ENCODE data around the gene ANKRD34A.
A peak's percentile ranks its signal among the peaks of the same experiment; 100 is the strongest.

ANKRD34A gene

DNA sequence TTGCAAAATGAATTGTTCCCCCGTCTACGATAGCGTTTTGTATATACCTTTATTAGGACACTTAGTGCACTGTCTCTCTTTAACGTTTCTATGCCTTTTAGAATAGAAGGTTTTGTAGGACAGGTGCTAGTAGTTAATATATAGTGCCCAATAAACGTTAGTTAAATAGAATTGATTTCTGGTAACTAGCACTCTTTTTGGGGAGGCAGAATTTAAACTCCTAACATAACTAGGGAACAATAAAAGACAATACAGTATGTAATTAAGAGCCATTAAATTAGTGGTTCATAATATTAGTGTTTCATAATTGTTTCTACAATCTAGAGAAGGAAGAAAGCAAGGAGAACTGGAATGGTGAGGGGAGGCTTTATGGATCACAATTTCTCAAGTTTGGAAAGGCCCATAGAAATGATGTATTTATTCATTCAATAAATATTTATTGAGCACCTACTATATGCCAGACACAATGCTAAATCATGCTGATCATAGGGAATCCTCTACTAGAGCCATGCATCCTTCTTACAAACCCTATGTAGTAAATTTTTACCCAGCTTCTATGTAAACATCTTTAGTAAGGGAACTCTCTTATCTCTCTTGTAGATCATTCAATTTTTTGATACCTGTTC is 857 bp upstream of the ANKRD34A start:
- DNase-seq (ENCODE audit: low read depth) = no peak

DNA sequence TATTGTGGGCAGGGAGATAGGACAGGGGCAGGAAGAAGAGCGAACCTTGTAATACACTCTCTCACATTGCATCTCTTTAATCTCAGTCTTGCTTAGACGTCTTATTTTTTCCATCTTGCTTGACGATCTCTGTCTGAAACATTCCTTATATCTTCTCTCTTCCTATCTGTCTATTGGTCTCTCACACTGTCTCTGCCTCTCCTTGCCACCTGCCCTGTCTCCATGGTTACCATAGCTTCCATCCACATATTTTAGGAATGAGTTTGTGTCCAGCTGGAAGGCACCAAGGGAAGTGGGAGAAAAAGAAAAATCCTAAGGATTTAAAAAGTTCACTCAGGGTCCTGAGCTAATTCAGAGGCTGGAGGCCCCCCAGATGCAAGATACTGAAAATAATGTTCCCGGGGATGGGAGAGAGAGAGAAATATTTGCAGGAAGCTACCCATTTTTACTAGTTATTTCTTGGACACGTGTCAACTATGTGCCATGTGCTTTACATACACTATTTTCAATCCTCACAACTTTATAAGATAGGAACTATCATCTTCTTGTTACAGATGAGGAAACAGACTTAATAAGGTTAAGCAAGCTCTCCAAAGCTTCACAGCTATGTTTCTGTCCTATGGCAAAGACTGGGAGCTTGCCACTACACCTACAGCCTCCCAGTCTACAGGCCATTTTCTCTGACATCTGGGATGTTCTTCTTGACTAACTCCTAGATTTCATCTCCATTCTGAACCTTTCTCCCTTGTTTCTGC is 933 bp downstream of the ANKRD34A start:
- no peak for DNase-seq (ENCODE audit: low read depth)

DNA sequence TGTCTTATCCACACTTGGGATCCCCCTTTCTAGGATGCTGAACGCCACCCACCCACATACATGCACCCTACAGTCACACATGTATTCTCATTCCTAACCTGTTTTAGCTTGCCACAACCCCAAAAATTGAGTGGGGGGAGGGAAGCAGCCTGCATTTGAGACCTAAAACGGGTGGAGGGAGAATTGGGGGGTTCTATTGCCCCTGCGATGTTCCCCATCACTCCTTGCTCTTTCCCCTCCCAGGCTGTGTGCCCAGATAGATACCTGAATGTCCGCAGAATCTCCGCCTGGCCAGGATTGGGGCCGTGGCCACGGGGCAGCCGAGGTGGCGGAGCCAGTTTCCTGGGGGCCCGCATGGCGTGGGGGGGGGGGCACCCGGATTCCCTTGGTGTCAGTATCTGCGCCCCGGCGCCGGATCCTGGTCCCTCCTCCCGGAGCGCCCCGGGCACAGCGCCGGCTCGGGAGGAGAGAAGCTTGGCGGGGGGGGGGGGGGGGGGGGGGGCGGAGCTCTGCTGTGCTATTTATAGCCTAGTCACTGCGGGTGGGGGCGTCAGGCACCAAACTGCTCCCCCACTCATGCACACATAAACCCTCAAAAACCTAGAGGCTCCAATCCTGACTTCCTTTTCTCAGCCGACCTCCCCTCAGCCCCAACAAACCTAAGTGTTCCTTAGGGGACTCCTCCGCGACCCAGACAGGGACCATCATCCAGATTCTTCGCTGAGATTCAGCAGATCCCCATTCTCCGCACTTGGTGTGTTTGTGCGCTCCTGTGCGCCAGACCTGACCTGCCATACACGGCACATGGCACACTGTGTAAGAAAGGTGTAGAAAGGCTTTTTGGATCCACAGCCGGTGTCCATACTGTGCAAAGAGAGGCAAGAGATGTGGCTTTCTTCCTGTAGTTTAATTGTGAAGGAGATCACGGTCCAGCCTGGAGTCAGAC is 1.9 kb downstream of the ANKRD34A start:
- peak; percentile 20 for DNase-seq (ENCODE audit: low read depth)

DNA sequence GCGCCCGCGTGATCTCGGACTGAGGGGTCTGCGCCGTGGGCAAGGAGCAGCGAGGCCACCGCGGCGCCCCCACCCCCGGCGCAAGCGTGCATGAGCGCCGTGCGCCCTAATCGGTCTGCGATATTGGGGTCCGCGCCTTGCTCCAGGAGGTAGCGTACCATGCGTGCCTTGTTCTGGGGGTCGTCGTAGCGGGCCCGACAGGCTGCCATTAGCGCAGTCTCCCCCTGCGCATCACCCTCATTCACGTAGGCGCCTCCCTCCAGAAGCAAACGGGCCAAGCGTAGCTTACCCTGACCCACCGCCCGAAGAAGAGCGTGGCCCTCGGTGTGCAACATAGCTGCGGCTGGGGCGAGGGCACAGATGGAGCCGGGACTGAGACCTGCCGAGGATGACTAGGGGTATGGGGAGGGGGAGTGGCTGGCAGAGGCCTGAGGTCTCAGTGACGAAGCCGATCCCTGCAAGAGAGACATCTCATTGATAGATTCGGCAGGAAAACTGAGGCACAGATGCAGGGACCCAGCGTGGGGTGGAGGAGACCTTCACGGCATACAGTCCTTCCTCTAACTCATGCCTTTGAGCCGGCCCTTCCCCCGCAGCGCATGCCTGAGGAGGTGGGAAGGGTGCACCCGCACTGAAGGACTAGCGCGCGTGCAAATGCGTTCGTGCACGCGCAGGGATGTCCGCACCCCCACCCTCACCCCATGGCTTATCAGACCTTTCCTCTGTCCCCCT is 2.8 kb downstream of the ANKRD34A start:
- peak; percentile 21 for DNase-seq (ENCODE audit: low read depth)

DNA sequence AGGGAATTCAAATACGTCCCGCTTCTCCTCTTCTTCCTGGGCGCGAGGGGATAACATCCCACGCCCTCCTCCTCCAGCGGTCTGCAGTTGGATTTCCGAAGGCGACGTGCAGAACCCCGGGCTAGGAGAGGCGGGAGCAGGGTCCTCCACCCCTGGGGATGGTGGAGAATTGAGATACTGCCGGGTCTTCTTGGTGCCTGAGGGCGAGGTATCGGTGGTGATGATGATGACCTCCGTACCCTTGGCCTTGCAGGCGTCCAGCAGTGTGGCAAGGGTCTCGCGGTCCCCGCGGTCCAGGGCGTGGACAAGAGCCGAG is 3.3 kb downstream of the ANKRD34A start:
- no peak for DNase-seq (ENCODE audit: low read depth)

DNA sequence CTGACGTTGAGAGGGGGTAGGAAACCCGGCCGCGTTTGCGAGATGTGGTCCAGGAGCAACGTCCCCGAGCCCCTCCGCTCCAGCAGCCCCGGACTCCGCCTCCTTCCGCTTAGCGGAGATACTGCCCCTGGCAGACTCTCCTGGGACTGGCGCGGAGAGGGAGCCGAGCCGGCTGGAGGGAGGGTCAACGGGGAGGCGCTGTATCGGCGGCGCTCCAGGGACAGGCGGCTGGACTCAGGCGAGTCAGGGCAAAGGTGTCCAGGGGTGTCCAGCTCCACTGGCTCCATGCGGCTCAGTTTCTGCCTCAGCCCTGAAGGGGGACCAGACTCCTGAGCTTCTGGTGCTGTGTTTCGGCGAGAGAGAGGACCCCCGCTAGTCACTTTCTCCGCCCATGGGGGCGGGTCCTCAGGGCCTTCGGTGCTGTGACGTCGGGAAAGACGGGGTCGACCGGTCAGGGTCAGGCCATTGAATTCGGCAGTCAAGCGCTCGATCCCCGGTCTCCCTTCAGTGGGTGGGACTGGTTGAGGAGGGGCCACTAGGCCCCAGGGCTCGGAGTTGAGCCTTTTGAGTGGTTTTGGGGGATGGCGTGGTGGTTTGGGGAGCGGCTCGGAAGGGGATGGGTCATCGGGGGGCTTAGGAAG is 3.8 kb downstream of the ANKRD34A start:
- peak; percentile 43 for DNase-seq (ENCODE audit: low read depth)

DNA sequence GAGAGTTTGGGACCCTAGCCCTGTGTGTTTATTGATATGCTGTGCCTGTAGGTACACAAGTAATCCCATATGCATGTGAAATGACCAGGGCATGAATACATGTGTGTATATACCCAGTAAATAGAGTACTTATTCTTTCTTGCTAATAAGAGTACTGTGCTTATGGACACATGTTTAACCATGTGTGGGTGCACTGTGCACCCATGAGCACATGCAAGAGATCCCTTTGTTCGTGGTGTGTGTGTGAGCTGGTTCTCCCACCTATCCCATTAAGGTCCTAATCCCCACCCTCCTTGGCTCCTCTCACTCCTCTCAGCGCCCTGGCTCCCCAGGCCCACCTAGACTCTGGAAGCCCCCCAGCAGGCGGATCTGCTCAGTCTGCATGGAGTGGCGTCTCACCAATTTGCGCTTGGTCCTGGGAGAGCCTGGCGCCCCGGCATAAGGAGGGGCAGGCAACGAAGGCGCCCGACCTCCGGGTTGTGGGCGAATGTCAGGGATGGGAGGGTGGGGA is 4.4 kb downstream of the ANKRD34A start:
- no peak for DNase-seq (ENCODE audit: low read depth)

DNA sequence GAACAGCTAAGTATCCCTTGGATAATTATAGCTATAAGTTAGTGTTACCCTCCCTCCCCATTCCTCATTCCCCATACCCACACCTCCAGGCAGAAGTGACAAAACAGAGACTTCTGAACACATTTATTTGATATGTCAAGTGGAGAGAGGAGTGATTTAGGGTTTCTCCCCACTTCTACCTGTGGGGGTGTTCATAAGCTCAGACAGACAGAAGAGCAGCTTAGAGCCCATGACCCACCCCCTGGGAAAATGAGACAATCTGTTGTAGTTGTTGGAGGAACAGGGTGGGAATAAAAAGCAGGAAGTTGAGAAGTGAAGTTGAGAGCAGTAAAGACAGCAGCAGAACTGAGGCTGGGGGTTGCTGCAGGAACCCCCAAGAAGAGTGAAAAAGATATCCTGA is 5.0 kb downstream of the ANKRD34A start:
- DNase-seq (ENCODE audit: low read depth) = no peak

DNA sequence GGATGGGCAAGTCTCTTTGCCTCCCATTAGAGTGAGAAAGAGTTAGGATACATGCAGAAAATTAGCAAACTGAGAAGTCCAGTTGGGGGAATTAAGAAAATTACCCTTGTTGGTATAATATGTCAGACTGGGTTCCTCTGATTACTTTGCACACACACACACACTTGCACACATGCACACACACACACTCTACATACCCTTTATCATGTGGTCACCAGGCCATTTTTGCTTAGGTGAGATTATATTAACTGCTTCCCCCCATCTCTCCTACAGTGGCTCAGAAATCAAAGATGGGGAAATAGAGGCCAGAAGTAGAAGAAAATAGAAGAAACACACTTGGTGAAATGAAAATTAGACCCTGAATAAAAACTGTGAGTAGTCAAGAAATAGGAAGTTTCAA is 5.6 kb downstream of the ANKRD34A start:
- DNase-seq (ENCODE audit: low read depth) = no peak

DNA sequence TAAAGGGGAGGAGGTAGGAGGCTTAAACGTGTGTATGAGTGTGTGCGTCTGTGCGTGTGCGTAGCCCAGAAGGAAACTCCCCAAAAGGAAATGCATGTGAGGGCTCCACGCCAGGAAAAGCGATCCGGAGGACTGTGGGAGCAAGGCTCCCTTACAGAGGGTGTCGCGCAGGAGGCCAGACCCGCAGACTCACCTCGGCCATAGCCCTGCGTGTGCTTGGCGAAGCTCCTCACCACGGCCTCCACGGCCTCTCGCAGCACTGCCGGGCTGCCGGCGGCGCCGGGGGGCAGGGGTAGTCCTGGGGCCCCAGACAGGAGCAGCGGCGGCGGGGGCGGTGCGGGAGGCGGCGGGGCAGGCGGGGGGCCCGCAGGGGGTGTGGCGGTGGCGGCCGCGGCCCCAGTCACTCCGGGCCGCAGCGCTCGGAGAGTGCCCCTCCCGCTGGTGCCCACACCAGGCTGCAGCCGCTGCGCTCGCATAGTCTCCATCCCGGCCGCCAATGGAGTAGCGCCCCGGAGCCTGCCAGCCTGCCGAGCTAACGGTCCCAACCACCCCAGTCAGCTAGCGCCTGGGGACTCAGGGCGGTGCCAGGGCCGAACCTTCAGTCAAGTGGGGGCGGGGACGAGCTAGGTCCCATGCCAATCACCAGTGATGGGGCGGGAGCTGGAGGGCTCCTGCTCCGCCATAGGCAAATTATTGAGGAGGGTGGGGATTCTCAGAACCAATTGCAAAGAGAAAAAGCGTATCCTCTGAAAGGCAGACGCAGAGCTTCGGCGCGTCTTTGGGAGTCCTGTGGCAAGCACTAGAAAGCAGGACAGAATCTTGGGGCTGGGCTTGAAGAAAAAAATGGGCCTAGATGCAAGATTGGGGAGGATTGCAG is 6.7 kb downstream of the ANKRD34A start, which contains the start of gene LIX1L:
LIX1L (minus strand) TSS at position 575 of the 877 bp plus-strand sequence; CDS start at position 485, 90 bp downstream.
- peak; percentile 93 for DNase-seq (ENCODE audit: low read depth)

DNA sequence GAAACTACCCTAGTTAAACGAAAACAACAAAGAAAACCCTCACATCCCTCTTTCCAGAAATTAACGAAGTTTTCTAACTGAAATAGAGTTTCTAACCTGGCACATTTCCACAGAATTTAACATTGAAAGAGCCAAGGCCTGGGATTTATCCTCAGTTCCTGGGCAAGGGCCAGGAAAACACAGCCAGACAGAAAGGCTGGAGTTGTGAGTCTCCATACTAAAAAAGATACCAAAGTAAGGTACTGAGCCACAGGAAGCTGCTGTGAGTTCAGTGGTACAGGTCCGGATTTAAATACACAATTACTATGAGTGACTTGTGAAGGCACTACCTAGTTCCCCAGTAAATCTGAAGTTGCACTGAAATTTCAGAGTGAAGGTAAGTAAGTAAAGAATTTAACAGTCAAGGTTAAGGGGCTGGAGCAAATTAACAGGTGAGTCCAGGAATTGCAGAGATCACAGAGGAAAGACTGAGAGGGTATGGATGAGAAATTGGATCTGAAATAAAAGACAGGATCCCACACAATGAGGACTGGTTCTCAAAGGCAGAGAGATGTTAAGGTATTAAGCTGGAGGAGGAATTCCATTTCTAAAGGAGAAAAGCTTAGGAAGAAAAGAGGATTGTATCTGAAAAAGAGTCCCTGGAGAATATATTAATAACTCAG is 7.5 kb downstream of the ANKRD34A start:
- DNase-seq (ENCODE audit: low read depth) = no peak

DNA sequence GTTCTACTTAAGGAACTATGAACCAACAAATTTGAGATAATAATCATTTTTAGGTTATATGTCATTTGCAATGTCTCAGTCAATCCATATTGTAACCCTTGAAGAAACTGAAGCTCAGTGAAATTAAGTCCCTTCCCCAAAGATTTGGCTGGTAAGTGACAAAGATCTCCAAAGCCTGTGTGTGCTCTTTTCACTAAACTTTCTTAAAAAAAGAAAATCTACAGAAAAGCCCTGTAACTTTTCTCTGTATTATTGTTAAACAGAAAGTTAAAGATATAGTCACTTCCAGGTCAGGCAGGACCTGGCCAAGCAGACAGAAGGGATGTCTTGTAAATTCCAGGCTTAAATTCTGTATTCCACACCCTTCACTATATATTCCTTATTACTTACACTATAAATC is 8.0 kb downstream of the ANKRD34A start:
- no peak for DNase-seq (ENCODE audit: low read depth)

DNA sequence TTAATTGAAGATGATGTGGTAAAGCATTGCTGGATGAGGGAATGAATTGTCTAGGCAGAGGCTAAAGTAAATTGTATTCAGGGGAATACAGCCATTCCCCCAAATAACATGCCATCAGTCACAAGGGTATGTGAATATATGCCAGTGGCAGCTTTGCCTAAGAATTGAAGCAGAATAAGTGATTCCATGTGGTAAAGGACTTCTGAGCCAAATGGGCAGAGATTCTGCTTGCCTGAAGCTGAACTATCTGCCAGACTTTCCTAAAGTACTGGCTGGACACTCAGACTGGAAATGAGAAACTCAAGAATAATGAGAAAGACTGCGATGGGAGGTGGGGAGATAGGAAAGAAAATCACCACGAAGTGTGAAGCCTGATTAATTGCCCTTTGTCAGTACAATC is 8.9 kb downstream of the ANKRD34A start:
- DNase-seq (ENCODE audit: low read depth) = no peak

DNA sequence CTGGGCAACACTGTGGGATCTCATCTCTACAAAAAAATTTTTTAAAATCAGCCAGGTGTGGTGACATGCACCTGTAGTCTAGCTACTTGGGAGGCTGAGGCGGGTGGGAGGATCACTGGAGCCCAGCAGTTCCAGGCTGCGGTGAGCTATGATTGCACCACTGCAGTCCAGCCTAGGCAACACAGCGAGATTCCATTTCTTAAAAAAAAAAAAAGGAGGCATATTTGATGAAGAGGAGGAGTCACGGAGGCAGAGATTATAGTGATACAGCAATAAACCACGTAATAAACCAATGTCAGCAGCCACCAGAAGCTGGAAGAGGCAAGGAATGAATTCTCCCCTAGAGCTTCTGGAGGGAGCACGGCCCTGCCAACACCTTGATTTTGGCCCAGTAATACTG is 10.5 kb downstream of the ANKRD34A start:
- DNase-seq (ENCODE audit: low read depth) = no peak

DNA sequence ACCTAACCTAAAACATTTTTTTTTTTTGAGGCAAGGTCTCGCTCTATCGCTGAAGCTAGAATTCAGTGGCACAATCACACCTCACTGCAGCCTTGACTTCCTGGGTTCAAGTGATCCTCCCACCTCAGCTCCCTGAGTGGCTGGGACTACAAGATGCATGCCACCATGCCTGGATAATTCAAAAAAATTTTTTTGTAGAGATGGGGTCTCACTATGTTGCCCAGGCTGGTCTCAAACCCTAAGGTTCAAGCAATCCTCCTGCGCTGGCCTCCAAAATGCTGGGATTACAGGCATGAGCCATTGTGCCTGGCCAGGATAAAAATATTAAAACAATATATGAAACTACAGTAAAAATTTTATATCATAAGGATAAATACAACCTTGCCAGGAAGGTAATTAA is 11.5 kb downstream of the ANKRD34A start:
- no peak for DNase-seq (ENCODE audit: low read depth)

DNA sequence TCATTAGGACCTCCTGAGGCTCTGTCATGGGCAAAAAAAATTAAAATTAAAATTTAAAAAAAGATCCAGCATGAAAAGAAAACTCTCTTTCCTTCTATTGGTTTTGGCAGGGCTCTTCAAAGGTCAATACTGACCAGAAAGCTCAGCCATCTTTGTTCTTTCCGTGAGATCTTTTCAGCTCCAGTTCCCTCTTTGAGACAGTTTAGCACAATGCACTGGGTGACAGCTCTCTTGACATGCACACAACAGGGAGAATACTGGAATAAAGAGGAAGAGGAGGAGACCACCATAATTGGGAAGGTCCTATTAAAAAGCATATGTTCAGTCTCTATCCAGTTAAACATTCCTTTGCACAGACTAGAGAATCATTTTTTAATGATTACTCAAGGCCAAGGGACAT is 12.8 kb downstream of the ANKRD34A start:
- DNase-seq (ENCODE audit: low read depth) = no peak

DNA sequence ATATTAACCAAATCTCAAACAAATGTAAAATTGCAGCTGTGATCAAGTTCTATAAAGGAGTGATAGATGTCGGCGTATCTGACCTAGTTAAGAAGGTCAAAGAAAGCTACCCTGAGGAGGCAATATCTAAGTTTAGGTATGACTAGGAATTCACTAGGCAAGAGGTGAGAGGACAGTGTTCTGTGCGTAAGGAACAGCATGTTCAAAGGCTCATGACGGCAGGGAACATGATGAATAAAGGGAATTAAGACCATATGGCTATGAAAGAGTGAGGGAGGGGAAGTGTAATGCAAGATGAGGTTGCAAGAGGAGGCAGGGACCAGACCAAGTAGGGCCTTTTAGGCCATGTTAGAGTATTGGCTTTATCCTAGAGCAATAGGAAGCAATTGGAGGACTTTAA is 15.2 kb downstream of the ANKRD34A start:
- no peak for DNase-seq (ENCODE audit: low read depth)

DNA sequence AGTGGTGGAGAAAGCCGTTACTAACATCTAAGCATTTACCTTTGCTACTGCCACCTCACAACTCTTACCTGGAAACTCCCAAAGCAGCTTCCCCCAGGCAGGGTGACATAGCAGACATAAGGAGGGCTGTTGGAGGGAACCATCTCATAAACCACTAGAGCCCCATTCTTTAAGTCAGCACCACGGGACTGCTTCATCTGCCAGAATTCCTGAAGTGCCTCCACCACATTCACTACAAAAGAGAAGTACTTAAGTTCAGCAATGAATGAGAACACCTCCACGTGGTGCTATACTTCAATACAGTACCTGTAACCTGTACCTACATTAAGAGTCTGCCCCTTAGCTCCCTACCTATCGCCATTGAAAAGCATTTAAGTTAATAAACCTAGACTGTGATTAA is 16.8 kb downstream of the ANKRD34A start:
- DNase-seq (ENCODE audit: low read depth) = no peak

DNA sequence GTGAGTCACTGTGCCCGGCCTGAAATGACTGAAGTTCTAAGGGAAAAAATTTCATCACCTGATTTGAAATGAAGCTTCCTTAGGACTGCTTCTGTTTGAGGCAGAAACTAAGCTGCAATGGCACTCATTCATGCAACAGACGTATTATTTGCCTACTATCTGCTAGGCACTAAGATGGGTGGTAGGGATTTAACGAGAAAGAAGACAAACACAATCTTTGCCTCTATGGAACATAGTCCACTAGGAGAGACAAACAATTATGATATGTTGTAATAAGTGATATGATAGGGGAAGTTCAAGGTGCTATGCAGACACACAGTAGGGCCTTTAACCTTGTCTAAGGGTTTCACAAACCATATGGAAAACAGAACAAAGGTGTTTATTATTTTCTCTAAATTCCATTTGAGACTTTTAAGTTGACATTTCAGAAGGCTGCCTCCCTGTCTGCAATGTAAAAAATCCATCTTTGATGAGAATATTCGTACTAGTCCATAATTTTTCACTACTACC is 17.8 kb downstream of the ANKRD34A start:
- DNase-seq (ENCODE audit: low read depth) = no peak

DNA sequence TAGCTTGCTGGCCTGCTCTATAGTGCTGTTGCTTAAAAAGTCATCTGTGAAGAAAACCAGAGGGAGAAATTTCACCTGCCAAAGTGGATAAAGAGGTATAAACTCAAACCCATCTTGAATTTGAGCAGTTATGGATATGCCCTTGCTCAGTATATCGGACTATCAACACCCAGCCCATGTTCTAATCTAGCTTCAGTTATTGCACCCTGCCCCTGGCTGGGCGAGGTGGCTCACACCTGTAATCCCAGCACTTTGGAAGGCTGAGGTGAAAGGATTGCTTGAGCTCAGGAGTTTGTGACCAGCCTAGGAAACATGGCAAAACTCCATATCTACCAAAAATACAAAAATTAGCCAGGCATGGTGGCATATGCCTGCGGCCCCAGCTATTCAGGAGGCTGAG is 19.8 kb downstream of the ANKRD34A start:
- no peak for DNase-seq (ENCODE audit: low read depth)

Data from T follicular helper cell (primary cell).